PC-9 (cell line): Measurements from ENCODE around the gene PLXNC1.

ENCODE experiments used
- EZH2 ChIP-seq: fragments of 200-600 bp; sonication (generic); IDR thresholded peaks from 2 replicates; pipeline ENCODE4 v1.8.0; 2017; ENCODE audit warnings: antibody characterized with exemption, low read depth
- TF ChIP-seq, protein P1 (sequence below): fragments of 200-600 bp; sonication (generic); conservative IDR thresholded peaks from 2 replicates; pipeline ENCODE4 v1.6.1; 2017; ENCODE audit warnings: mixed run types, antibody characterized with exemption, mild to moderate bottlenecking, moderate library complexity

DNA sequence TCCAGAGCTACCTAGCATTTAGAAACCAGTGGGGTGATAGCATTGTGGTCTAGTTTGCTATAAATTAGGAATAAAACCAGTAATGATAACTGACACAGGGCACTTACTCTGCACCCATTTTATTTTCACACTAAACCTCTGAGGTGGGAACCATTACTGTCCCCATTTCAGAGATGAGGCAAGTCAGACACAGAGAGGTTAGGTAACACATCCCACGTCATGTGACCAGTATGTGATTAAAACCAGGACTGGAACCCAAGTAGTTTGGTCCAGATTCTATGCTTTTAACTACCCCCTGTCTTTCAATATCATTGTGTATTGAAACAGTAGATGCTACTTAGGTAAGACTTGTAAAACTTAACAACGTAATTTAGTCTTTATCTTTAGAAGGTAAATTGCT is 110.2 kb downstream of the PLXNC1 start:
- TF ChIP-seq, protein P1, sequence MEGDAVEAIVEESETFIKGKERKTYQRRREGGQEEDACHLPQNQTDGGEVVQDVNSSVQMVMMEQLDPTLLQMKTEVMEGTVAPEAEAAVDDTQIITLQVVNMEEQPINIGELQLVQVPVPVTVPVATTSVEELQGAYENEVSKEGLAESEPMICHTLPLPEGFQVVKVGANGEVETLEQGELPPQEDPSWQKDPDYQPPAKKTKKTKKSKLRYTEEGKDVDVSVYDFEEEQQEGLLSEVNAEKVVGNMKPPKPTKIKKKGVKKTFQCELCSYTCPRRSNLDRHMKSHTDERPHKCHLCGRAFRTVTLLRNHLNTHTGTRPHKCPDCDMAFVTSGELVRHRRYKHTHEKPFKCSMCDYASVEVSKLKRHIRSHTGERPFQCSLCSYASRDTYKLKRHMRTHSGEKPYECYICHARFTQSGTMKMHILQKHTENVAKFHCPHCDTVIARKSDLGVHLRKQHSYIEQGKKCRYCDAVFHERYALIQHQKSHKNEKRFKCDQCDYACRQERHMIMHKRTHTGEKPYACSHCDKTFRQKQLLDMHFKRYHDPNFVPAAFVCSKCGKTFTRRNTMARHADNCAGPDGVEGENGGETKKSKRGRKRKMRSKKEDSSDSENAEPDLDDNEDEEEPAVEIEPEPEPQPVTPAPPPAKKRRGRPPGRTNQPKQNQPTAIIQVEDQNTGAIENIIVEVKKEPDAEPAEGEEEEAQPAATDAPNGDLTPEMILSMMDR, result no peak
- TF ChIP-seq EZH2, result no peak
